H9 (cell line): ENCODE results near the gene TPPP3. TPM values are rescaled to one million over a fixed set of nuclear protein-coding genes. Genes with fewer than 3 reads are reported as not detected.

Source experiments
- DNase-seq: peaks from one replicate; pipeline ENCODE4 v3.0.0-alpha.2; 2017
- H2AFZ ChIP-seq: one replicate; pipeline ENCODE4 v1.6.1; 2013; ENCODE audit warnings: mild to moderate bottlenecking, low read length, control low read depth, moderate library complexity
- H2AK5ac ChIP-seq: 2 replicates; pipeline ENCODE4 v1.6.1; 2013; ENCODE audit warnings: low read length, control low read depth, mixed read lengths; ENCODE audit not compliant: insufficient read length
- H2BK120ac ChIP-seq: one replicate; pipeline ENCODE4 v1.6.1; 2013; ENCODE audit warnings: low read depth, mild to moderate bottlenecking, low read length, control low read depth, inconsistent platforms; ENCODE audit not compliant: poor library complexity, severe bottlenecking
- H2BK12ac ChIP-seq: 2 replicates; pipeline ENCODE4 v1.6.1; 2013; ENCODE audit warnings: low read length, control low read depth, mixed read lengths, low read depth; ENCODE audit not compliant: insufficient read length
- H2BK15ac ChIP-seq: 2 replicates; pipeline ENCODE4 v1.6.1; 2013; ENCODE audit warnings: low read depth, low read length, control low read depth
- H2BK20ac ChIP-seq: one replicate; pipeline ENCODE4 v1.6.1; 2013; ENCODE audit warnings: low read depth, mild to moderate bottlenecking, low read length, control low read depth, inconsistent platforms; ENCODE audit not compliant: poor library complexity, severe bottlenecking
- H2BK5ac ChIP-seq: 2 replicates; pipeline ENCODE4 v1.6.1; 2013; ENCODE audit warnings: low read length, control low read depth, mixed read lengths; ENCODE audit not compliant: insufficient read length
- H3K14ac ChIP-seq: 2 replicates; pipeline ENCODE4 v1.6.1; 2013; ENCODE audit warnings: low read length, control low read depth; ENCODE audit not compliant: insufficient read depth
- H3K18ac ChIP-seq: 2 replicates; pipeline ENCODE4 v1.6.1; 2013; ENCODE audit warnings: low read depth, mild to moderate bottlenecking, mixed read lengths, low read length, control low read depth; ENCODE audit not compliant: insufficient read length
- H3K23ac ChIP-seq: 2 replicates; pipeline ENCODE4 v1.6.1; 2013; ENCODE audit warnings: low read length, control low read depth, mixed read lengths, low read depth; ENCODE audit not compliant: insufficient read length
- H3K23me2 ChIP-seq: 2 replicates; pipeline ENCODE4 v1.6.1; 2013; ENCODE audit warnings: low read depth, mild to moderate bottlenecking, mixed read lengths, low read length, control low read depth; ENCODE audit not compliant: insufficient read length, poor library complexity, severe bottlenecking
- H3K27ac ChIP-seq: 2 replicates; pipeline ENCODE4 v1.5.1; 2013; ENCODE audit warnings: low read length, control low read depth, mixed read lengths, low read depth; ENCODE audit not compliant: insufficient read length
- H3K27me3 ChIP-seq: 2 replicates; pipeline ENCODE4 v1.6.1; 2013; ENCODE audit warnings: low read length, control low read depth, inconsistent platforms; ENCODE audit not compliant: insufficient read depth
- H3K4ac ChIP-seq: 2 replicates; pipeline ENCODE4 v1.6.1; 2013; ENCODE audit warnings: low read depth, mild to moderate bottlenecking, control low read depth, inconsistent platforms, low read length, moderate library complexity
- H3K4me1 ChIP-seq: 2 replicates; pipeline ENCODE4 v1.6.1; 2013; ENCODE audit warnings: low read length, control low read depth, inconsistent platforms; ENCODE audit not compliant: insufficient read depth
- H3K4me2 ChIP-seq: 2 replicates; pipeline ENCODE4 v1.6.1; 2013; ENCODE audit warnings: low read length, control low read depth, mixed read lengths; ENCODE audit not compliant: insufficient read length, insufficient read depth
- H3K56ac ChIP-seq: 2 replicates; pipeline ENCODE4 v1.6.1; 2013; ENCODE audit warnings: low read depth, mild to moderate bottlenecking, mixed read lengths, low read length, control low read depth; ENCODE audit not compliant: insufficient read length
- H3K79me1 ChIP-seq: 2 replicates; pipeline ENCODE4 v1.6.1; 2013; ENCODE audit warnings: low read depth, mild to moderate bottlenecking, moderate library complexity, low read length, control low read depth, inconsistent platforms; ENCODE audit not compliant: insufficient read depth, poor library complexity, severe bottlenecking
- H3K79me2 ChIP-seq: 2 replicates; pipeline ENCODE4 v1.6.1; 2013; ENCODE audit warnings: low read length, control low read depth, inconsistent platforms; ENCODE audit not compliant: insufficient read depth
- H3K9ac ChIP-seq: 2 replicates; pipeline ENCODE4 v1.6.1; 2013; ENCODE audit warnings: low read length, control low read depth, mixed read lengths; ENCODE audit not compliant: insufficient read length; ENCODE audit errors: extremely low read depth
- H3K9me3 ChIP-seq: one replicate; pipeline ENCODE4 v1.6.1; 2013; ENCODE audit warnings: low read depth, low read length, inconsistent platforms; ENCODE audit not compliant: control insufficient read depth
- H3T11ph ChIP-seq: one replicate; pipeline ENCODE4 v1.6.1; 2013; ENCODE audit warnings: mild to moderate bottlenecking, low read length, control low read depth, inconsistent platforms
- H4K20me1 ChIP-seq: one replicate; pipeline ENCODE4 v1.6.1; 2013; ENCODE audit not compliant: control insufficient read depth, insufficient read length, insufficient read depth
- H4K5ac ChIP-seq: 2 replicates; pipeline ENCODE4 v1.6.1; 2013; ENCODE audit warnings: low read depth, mild to moderate bottlenecking, mixed read lengths, low read length, control low read depth; ENCODE audit not compliant: insufficient read length
- H4K8ac ChIP-seq: replicated peaks from 2 replicates; pipeline ENCODE4 v1.6.1; 2013; ENCODE audit warnings: low read length, control low read depth, mixed read lengths, low read depth; ENCODE audit not compliant: insufficient read length
- H4K91ac ChIP-seq: 2 replicates; pipeline ENCODE4 v1.6.1; 2013; ENCODE audit warnings: low read depth, mild to moderate bottlenecking, moderate library complexity, mixed read lengths, low read length, control low read depth; ENCODE audit not compliant: insufficient read length
- H3K27ac Mint-ChIP-seq, 3 experiments: 2 replicates in 2 of 3; 3 replicates in 1 of 3; pipeline ENCODE4 v1.8.0; 2020 to 2021; ENCODE audit warnings: mixed read lengths in 3 of 3, mild to moderate bottlenecking in 1 of 3, moderate library complexity in 1 of 3
- H3K27me3 Mint-ChIP-seq: 2 replicates; pipeline ENCODE4 v1.8.0; 2021; ENCODE audit warnings: low read depth, mild to moderate bottlenecking, moderate library complexity, mixed read lengths
- H3K36me3 Mint-ChIP-seq, 3 experiments: 2 replicates in 2 of 3; 3 replicates in 1 of 3; pipeline ENCODE4 v1.8.0; 2020 to 2021; ENCODE audit warnings: low read depth in 3 of 3, mixed read lengths in 3 of 3; ENCODE audit not compliant: insufficient read depth in 1 of 3
- H3K4me1 Mint-ChIP-seq, 2 experiments: 2 replicates each; pipeline ENCODE4 v1.8.0; 2020; ENCODE audit warnings: mixed read lengths in 2 of 2
- H3K4me3 Mint-ChIP-seq, 2 experiments: 2 replicates in 1 of 2; 3 replicates in 1 of 2; pipeline ENCODE4 v1.8.0; 2020 to 2021; ENCODE audit warnings: mild to moderate bottlenecking in 2 of 2, mixed read lengths in 2 of 2, moderate library complexity in 1 of 2
- H3K9me3 Mint-ChIP-seq, 2 experiments: 2 replicates in 1 of 2; 3 replicates in 1 of 2; pipeline ENCODE4 v1.8.0; 2020; ENCODE audit warnings: mild to moderate bottlenecking in 2 of 2, mixed read lengths in 2 of 2, moderate library complexity in 1 of 2
- WGBS: extraction: QIAGEN DNeasy Blood & Tissue Kit; methylation state at CpG from one replicate; pipeline ENCODE4 v1.1.7; 2013; ENCODE audit warnings: missing lambda C conversion rate, low lambda C conversion rate, mixed read lengths; ENCODE audit not compliant: insufficient read length; ENCODE audit errors: extremely low coverage; 5-methylcytosine and 5-hydroxymethylcytosine counted together
- total RNA-seq: library from RNA; stranded (reverse); gene quantifications from 2 replicates; pipeline ENCODE4 v1.2.1, GENCODE V29; 2021
- TF ChIP-seq, protein P1 (sequence below): fragments of 200-600 bp; sonication (generic); conservative IDR thresholded peaks from 3 replicates; pipeline ENCODE4 v1.8.0; 2021; ENCODE audit warnings: antibody characterized with exemption, mild to moderate bottlenecking

Gene TPPP3
- total RNA-seq, 1 experiment from 2014 or later, result 0.79 TPM

DNA sequence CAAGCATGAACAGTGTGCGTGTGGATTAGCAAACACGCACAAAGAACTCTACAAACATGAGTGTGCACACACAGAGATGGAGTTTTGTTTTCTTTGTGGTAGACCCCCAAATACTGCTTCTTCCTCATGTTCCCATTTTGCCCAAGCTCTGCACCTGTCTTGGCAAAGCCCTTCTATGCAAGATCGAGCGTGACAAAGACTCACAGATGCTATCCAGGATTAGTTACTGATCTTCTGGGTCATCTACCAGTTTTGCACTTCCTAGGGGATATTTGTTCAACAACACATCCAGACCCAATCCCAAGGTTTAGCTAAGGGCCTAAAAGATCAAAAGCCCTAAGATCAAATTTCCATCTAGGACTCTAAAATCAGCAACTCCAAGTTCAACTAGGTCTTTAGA lies 50.7 kb downstream of the TPPP3 start:
- H3K27ac Mint-ChIP-seq, result no peak overlapping the region
- Histone ChIP-seq H4K8ac (no peak overlapping the region), H4K91ac (no peak overlapping the region)

More for the DNA sequence above, 50.7 kb downstream of the TPPP3 start:
- Histone ChIP-seq H3K23ac (no peak overlapping the region), H2BK12ac (no peak overlapping the region), H2AFZ (no peak overlapping the region), H3K79me2 (no peaks in the 10 kb centered on the region), H3K9ac (no peak overlapping the region), H3K4me2 (no peak overlapping the region), H3K4ac (no peak overlapping the region), H3K27ac (no peak overlapping the region), H2BK15ac (no peak overlapping the region), H3K9me3 (no peaks in the 10 kb centered on the region), H3K18ac (no peak overlapping the region), H2BK120ac (no peak overlapping the region), H3T11ph (no peak overlapping the region), H3K56ac (no peak overlapping the region), H2AK5ac (no peak overlapping the region), H3K14ac (no peak overlapping the region), H4K20me1 (no peaks in the 10 kb centered on the region), H3K27me3 (no peaks in the 10 kb centered on the region), H3K79me1 (no peaks in the 10 kb centered on the region), H3K23me2 (no peaks in the 10 kb centered on the region), H2BK5ac (no peak overlapping the region), H4K5ac (no peak overlapping the region), H3K4me1 (no peaks in the 10 kb centered on the region), H2BK20ac (no peak overlapping the region)
- WGBS, result no CpG with 5 or more reads among the region's 4 CpGs
- Mint-ChIP-seq H3K4me1 (no peaks in the 10 kb centered on the region), H3K9me3 (no peaks in the 10 kb centered on the region), H3K36me3 (no peaks in the 10 kb centered on the region), H3K27me3 (no peaks in the 10 kb centered on the region; the same call in none of the 2 replicates), H3K4me3 (no peak overlapping the region)
- DNase-seq, result no peak
- TF ChIP-seq, protein P1, sequence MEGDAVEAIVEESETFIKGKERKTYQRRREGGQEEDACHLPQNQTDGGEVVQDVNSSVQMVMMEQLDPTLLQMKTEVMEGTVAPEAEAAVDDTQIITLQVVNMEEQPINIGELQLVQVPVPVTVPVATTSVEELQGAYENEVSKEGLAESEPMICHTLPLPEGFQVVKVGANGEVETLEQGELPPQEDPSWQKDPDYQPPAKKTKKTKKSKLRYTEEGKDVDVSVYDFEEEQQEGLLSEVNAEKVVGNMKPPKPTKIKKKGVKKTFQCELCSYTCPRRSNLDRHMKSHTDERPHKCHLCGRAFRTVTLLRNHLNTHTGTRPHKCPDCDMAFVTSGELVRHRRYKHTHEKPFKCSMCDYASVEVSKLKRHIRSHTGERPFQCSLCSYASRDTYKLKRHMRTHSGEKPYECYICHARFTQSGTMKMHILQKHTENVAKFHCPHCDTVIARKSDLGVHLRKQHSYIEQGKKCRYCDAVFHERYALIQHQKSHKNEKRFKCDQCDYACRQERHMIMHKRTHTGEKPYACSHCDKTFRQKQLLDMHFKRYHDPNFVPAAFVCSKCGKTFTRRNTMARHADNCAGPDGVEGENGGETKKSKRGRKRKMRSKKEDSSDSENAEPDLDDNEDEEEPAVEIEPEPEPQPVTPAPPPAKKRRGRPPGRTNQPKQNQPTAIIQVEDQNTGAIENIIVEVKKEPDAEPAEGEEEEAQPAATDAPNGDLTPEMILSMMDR, result no peak
